Gastroesophageal sphincter (tissue), 4 donors: ENCODE results near the gene ZNF512. TPM values are rescaled to one million over a fixed set of nuclear protein-coding genes. Genes with fewer than 3 reads are reported as not detected.

Source experiments
- ATAC-seq: fragments of 150-250 bp; one replicate; pipeline ENCODE4 v1.9.1; 2016; ENCODE audit warnings: mild to moderate bottlenecking, moderate library complexity
- H3K27ac ChIP-seq, 4 donors: fragments of 200-600 bp; sonication (generic) in 3 of 4; 1 replicate in 3 of 4; 2 replicates in 1 of 4; pipeline ENCODE4 v1.5.1; 2016 to 2019
- H3K27me3 ChIP-seq: fragments of 200-600 bp; sonication (generic); one replicate; pipeline ENCODE4 v1.5.1; 2019
- H3K36me3 ChIP-seq, 2 donors: fragments of 200-600 bp; sonication (generic); one replicate each; pipeline ENCODE4 v1.5.1; 2019; ENCODE audit warnings: control low read depth in 1 of 2
- H3K4me1 ChIP-seq, 3 donors: fragments of 200-600 bp; sonication (generic); 1 replicate in 2 of 3; 2 replicates in 1 of 3; pipeline ENCODE4 v1.5.1; 2016 to 2019; ENCODE audit warnings: control low read depth in 2 of 3
- H3K4me3 ChIP-seq, 2 donors: fragments of 200-600 bp; sonication (generic); one replicate each; pipeline ENCODE4 v1.5.1; 2019; ENCODE audit warnings: mild to moderate bottlenecking in 1 of 2, moderate library complexity in 1 of 2
- H3K9me3 ChIP-seq, 3 donors: fragments of 200-600 bp; sonication (generic); one replicate each; pipeline ENCODE4 v1.5.1; 2017 to 2019; ENCODE audit warnings: control low read depth in 2 of 3
- EP300 ChIP-seq: sonication (generic); formaldehyde crosslinking; IDR thresholded peaks from one replicate; pipeline ENCODE4 v1.6.1; 2017; ENCODE audit warnings: antibody characterized with exemption, mild to moderate bottlenecking
- POLR2A ChIP-seq, 2 donors: fragments of 450-650 bp; IDR thresholded peaks; one replicate each; pipeline ENCODE4 v1.6.1; 2017; ENCODE audit warnings: antibody characterized with exemption in 2 of 2, mild to moderate bottlenecking in 2 of 2, moderate library complexity in 1 of 2
- POLR2AphosphoS5 ChIP-seq: sonication (generic); formaldehyde crosslinking; IDR thresholded peaks from one replicate; pipeline ENCODE4 v1.6.1; 2017; ENCODE audit warnings: antibody characterized with exemption
- WGBS, 2 donors: methylation state at CpG; one replicate each; pipeline ENCODE4 v1.1.5; 2018; ENCODE audit warnings: low coverage in 1 of 2; 5-methylcytosine and 5-hydroxymethylcytosine counted together
- total RNA-seq, 4 donors: library from RNA; depleted of rRNA; stranded (reverse); fragments of >200 nt; gene quantifications; one replicate each; pipeline ENCODE4 v1.1.0, GENCODE V29; 2016
- TF ChIP-seq, protein P1 (sequence below), 4 experiments: fragments of 200-600 bp in 2 of 4; fragments of 450-650 bp in 2 of 4; sonication (generic) in 1 of 4; IDR thresholded peaks; one replicate each; pipeline ENCODE4 v1.5.1; 2017 to 2019; ENCODE audit warnings: antibody characterized with exemption in 4 of 4, mild to moderate bottlenecking in 2 of 4, moderate library complexity in 2 of 4

Gene ZNF512
- total RNA-seq, 4 donors from 2014 or later: 32.3 to 52.1 (median 44.4) TPM

DNA sequence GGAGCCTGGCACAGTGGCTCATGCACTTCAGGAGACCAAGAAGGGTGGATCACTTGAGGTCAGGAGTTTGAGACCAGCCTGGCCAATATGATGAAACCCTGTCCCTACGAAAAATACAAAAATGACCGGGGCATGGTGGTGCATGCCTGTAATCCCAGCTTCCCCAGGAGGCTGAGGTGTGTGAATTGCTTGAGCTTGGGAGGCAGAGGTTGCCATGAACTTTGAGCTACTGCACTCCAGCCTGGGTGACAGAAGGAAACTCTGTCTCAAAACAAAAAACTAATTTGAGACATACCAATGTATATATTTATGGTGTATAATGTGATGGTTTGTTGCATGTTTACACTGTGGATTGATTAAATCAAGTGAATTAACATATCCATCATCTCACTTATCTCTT is 21.8 kb upstream of the ZNF512 start:
- TF ChIP-seq EP300: no peak
- H3K4me1 ChIP-seq: no peaks in the 10 kb centered on the region
- 69 to 100% methylated on average over 1 to 2 of the region's 2 CpGs for WGBS, 2 donors

GRCh38 chr2:27566628-27567027 is 16.2 kb upstream of the ZNF512 start:
- ATAC-seq: no peak
- Histone ChIP-seq H3K36me3 (no peaks in the 10 kb centered on the region), H3K27ac (no peak overlapping the region), H3K4me1 (no peaks in the 10 kb centered on the region), H3K4me3 (no peak overlapping the region), H3K27me3 (peaks cover 6% of the 10 kb centered on the region), H3K9me3 (peaks cover 0 to 2% (median 0%) of the 10 kb centered on the region in 3 donors)
- WGBS, 2 donors: 48 to 54% methylated on average over 2 of the region's 2 CpGs
- TF ChIP-seq EP300: no peak
- no peak for TF ChIP-seq POLR2AphosphoS5
- TF ChIP-seq POLR2A (IDR thresholded peaks at IDR 0.05): no peak
- TF ChIP-seq, protein P1, sequence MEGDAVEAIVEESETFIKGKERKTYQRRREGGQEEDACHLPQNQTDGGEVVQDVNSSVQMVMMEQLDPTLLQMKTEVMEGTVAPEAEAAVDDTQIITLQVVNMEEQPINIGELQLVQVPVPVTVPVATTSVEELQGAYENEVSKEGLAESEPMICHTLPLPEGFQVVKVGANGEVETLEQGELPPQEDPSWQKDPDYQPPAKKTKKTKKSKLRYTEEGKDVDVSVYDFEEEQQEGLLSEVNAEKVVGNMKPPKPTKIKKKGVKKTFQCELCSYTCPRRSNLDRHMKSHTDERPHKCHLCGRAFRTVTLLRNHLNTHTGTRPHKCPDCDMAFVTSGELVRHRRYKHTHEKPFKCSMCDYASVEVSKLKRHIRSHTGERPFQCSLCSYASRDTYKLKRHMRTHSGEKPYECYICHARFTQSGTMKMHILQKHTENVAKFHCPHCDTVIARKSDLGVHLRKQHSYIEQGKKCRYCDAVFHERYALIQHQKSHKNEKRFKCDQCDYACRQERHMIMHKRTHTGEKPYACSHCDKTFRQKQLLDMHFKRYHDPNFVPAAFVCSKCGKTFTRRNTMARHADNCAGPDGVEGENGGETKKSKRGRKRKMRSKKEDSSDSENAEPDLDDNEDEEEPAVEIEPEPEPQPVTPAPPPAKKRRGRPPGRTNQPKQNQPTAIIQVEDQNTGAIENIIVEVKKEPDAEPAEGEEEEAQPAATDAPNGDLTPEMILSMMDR (IDR thresholded peaks at IDR 0.05): no peak

More for the DNA sequence above, 21.8 kb upstream of the ZNF512 start:
- no peak for ATAC-seq
- Histone ChIP-seq H3K36me3 (no peaks in the 10 kb centered on the region), H3K9me3 (no peaks in the 10 kb centered on the region), H3K27ac (no peak overlapping the region), H3K27me3 (peaks cover 25% of the 10 kb centered on the region), H3K4me3 (no peak overlapping the region)

- Histone ChIP-seq H3K9me3 (peaks cover 0 to 29% (median 0%) of the 10 kb centered on the region in 3 donors), H3K36me3 (no peaks in the 10 kb centered on the region), H3K27ac (no peak overlapping the region), H3K27me3 (no peaks in the 10 kb centered on the region), H3K4me3 (no peak overlapping the region), H3K4me1 (no peaks in the 10 kb centered on the region)
- ATAC-seq: no peak
- no peak for TF ChIP-seq EP300
- TF ChIP-seq POLR2AphosphoS5: no peak
- TF ChIP-seq, protein P1 (IDR thresholded peaks at IDR 0.05): no peak
- TF ChIP-seq POLR2A (IDR thresholded peaks at IDR 0.05): no peak
- 48 to 54% methylated on average over 2 of the region's 2 CpGs for WGBS, 2 donors
These were observed 13.4 kb upstream of the ZNF512 start for GRCh38 chr2:27569398-27569797.

DNA sequence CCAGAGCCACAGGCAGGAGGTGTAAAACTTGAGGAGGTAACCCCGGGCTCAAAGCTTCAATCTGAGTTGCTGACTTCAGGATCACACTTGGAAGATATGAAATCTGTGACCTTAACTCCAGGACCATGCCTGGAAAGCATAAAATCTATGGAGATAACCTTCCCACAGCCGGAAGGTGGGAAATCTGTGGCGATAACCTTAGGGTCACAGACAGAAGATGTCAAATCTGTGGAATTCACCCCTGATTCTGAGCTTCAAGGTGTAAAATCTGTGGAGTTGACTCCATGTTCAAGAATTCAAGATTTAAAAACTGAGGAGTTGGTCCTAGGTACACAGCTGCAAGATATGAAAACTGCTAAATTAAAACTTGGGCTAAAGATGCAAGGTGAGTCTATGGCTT is 11.6 kb upstream of the ZNF512 start:
- no peak for TF ChIP-seq POLR2A (IDR thresholded peaks at IDR 0.05)
- TF ChIP-seq, protein P1 (IDR thresholded peaks at IDR 0.05): no peak
- no peak for TF ChIP-seq EP300
- TF ChIP-seq POLR2AphosphoS5: no peak
- Histone ChIP-seq H3K36me3 (no peaks in the 10 kb centered on the region), H3K4me1 (no peaks in the 10 kb centered on the region), H3K27me3 (no peaks in the 10 kb centered on the region), H3K4me3 (no peak overlapping the region), H3K27ac (no peak overlapping the region), H3K9me3 (peaks cover 0 to 47% (median 0%) of the 10 kb centered on the region in 3 donors)
- 100% methylated on average over 2 of the region's 3 CpGs; no CpG with 5 or more reads in 1 of the 2 donors for WGBS, 2 donors
- ATAC-seq: no peak

DNA sequence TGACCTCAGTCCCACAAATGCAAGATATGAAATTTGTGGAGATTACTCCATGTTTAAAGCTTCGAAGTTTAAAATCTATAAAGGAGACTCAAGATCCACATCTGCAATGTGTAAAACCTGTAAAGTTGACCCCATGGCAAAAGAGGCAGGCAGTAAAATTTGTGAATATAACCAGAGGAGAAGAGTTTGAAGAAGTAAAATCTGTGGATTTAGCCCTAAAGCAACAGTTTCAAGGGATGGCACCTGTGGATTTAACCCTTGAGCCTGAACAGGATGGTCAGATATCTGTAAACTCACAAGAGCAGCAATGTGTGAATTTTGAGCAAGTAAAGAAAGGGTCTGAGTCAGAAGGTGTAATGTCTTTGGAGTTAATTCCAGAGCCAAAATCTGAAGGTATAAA is 11.2 kb upstream of the ZNF512 start:
- WGBS, 2 donors: 77% methylated on average over 1 of the region's 1 CpG; no CpG with 5 or more reads in 1 of the 2 donors
- TF ChIP-seq POLR2A (IDR thresholded peaks at IDR 0.05): no peak
- no peak for TF ChIP-seq POLR2AphosphoS5
- TF ChIP-seq, protein P1 (IDR thresholded peaks at IDR 0.05): no peak
- TF ChIP-seq EP300: no peak
- ATAC-seq: no peak

More for the DNA sequence above, 11.2 kb upstream of the ZNF512 start:
- Histone ChIP-seq H3K27ac (no peak overlapping the region), H3K36me3 (no peaks in the 10 kb centered on the region), H3K4me1 (no peaks in the 10 kb centered on the region), H3K4me3 (no peak overlapping the region), H3K27me3 (no peaks in the 10 kb centered on the region), H3K9me3 (peaks cover 0 to 52% (median 0%) of the 10 kb centered on the region in 3 donors)
